GM12878 (cell line): ENCODE results near the gene CAMK4. TPM values are rescaled to one million over a fixed set of nuclear protein-coding genes. Genes with fewer than 3 reads are reported as not detected.

Experiments
- ATAC-seq: fragments of 200-7000 bp; cut with Tn5 transposase; 3 replicates; pipeline ENCODE4 v1.9.1; 2020; ENCODE audit warnings: mild to moderate bottlenecking, moderate library complexity
- BruUV-seq: library from RNA; stranded (reverse); fragments of 400-500 nt; replicated peaks from 2 replicates; lab custom pipeline; 2021; lab: Mats Ljungman, UMichigan
- CTCF ChIA-PET: fragments of 300-600 bp; sonication (Branson Sonifier 250); formaldehyde crosslinking; extraction: SDS; loops from one replicate; lab custom pipeline; 2021; ENCODE audit warnings: inconsistent platforms; lab: Yijun Ruan, JAX
- POLR2A ChIA-PET: fragments of 350-600 bp; formaldehyde crosslinking; extraction: SDS; loops from one replicate; lab custom pipeline; 2021; ENCODE audit warnings: inconsistent platforms; lab: Charles Lee
- RAD21 ChIA-PET: fragments of 300-600 bp; sonication (Branson Sonifier 250); formaldehyde crosslinking; loops from one replicate; lab custom pipeline; 2023; ENCODE audit warnings: antibody characterized with exemption; ENCODE audit not compliant: unreplicated experiment; lab: Charles Lee
- SMC1A ChIA-PET: fragments of 300-600 bp; sonication (Branson Sonifier 250); formaldehyde crosslinking; loops from one replicate; lab custom pipeline; 2023; ENCODE audit not compliant: unreplicated experiment, uncharacterized antibody; lab: Charles Lee
- DNase-seq: peaks from one replicate; pipeline ENCODE4 v3.0.0-alpha.2; 2011; ENCODE audit warnings: low read depth, low spot score
- FAIRE-seq: peaks from 3 replicates; lab custom pipeline; 2011; peaks lifted over from hg19 to GRCh38; lab: Jason Lieb, UNC
- H2AFZ ChIP-seq: 2 replicates; pipeline ENCODE4 v1.6.0; 2011; ENCODE audit warnings: low read depth, low read length, control low read depth; ENCODE audit not compliant: control insufficient read depth
- H3K27ac ChIP-seq: 2 replicates; pipeline ENCODE4 v1.5.1; 2011; ENCODE audit warnings: control low read depth; ENCODE audit not compliant: control insufficient read depth, insufficient read depth
- H3K27me3 ChIP-seq, 2 experiments: replicated peaks in 1 of 2; 2 replicates each; pipeline versions ENCODE4 v1.6.0 to v1.6.1; 2011; ENCODE audit warnings: low read length in 1 of 2; ENCODE audit not compliant: control insufficient read depth in 2 of 2, insufficient read depth in 2 of 2
- H3K36me3 ChIP-seq, 2 experiments: 2 replicates each; pipeline ENCODE4 v1.5.1; 2011; ENCODE audit warnings: low read length in 1 of 2; ENCODE audit not compliant: control insufficient read depth in 2 of 2, insufficient read depth in 2 of 2
- H3K4me1 ChIP-seq: 2 replicates; pipeline ENCODE4 v1.6.1; 2011; ENCODE audit warnings: mild to moderate bottlenecking, low read length, moderate library complexity, mixed read lengths; ENCODE audit not compliant: control insufficient read depth, insufficient read depth
- H3K4me2 ChIP-seq: 2 replicates; pipeline ENCODE4 v1.6.0; 2011; ENCODE audit warnings: control low read depth; ENCODE audit not compliant: control insufficient read depth, insufficient read depth
- H3K4me3 ChIP-seq: fragments of 200-600 bp; sonication (generic); 2 replicates; pipeline ENCODE4 v1.5.1; 2016
- H3K79me2 ChIP-seq: 2 replicates; pipeline ENCODE4 v1.6.0; 2011; ENCODE audit warnings: low read length; ENCODE audit not compliant: control insufficient read depth, insufficient read depth
- H3K9ac ChIP-seq: 2 replicates; pipeline ENCODE4 v1.8.0; 2011; ENCODE audit warnings: low read length, control low read depth, mixed read lengths; ENCODE audit not compliant: control insufficient read depth, insufficient read depth
- H3K9me3 ChIP-seq: replicated peaks from 3 replicates; pipeline ENCODE4 v1.5.1; 2011; ENCODE audit warnings: mild to moderate bottlenecking, low read length; ENCODE audit not compliant: control insufficient read depth, insufficient read depth
- H4K20me1 ChIP-seq: 2 replicates; pipeline ENCODE4 v1.6.0; 2011; ENCODE audit not compliant: control insufficient read depth, insufficient read depth
- E4F1 ChIP-seq: fragments of 450-650 bp; IDR thresholded peaks from 2 replicates; pipeline ENCODE4 v1.6.1; 2018; ENCODE audit warnings: borderline replicate concordance, mild to moderate bottlenecking; ENCODE audit not compliant: partially characterized antibody
- JUND ChIP-seq: IDR thresholded peaks from 2 replicates; pipeline ENCODE4 v1.6.1; 2012; ENCODE audit warnings: low read depth, mild to moderate bottlenecking, low read length, improper control_type of control experiment, moderate library complexity
- NFIC ChIP-seq: IDR thresholded peaks from 2 replicates; pipeline ENCODE4 v1.6.1; 2012; ENCODE audit warnings: low read depth, mild to moderate bottlenecking, inconsistent platforms, low read length, moderate library complexity
- RFX5 ChIP-seq: IDR thresholded peaks from 2 replicates; pipeline ENCODE4 v1.6.1; 2011; ENCODE audit warnings: low read depth, low read length, improper control_type of control experiment
- SP1 ChIP-seq: IDR thresholded peaks from one replicate; pipeline ENCODE4 v1.6.1; 2011; ENCODE audit warnings: low read depth, low read length
- WGBS: methylation state at CpG from one replicate; pipeline ENCODE4 v1.1.6; 2016; ENCODE audit warnings: low lambda C conversion rate; ENCODE audit not compliant: insufficient replicate concordance, insufficient coverage; ENCODE audit errors: missing lambda C conversion rate; 5-methylcytosine and 5-hydroxymethylcytosine counted together
- in situ Hi-C: fragments of 300-500 bp; cut with MboI; formaldehyde crosslinking; loops from 9 replicates; pipeline ENCODE4 v1.14.3; 2018; ENCODE audit warnings: mixed read lengths
- intact Hi-C: fragments of 100-400 bp; cut with micrococcal nuclease; formaldehyde crosslinking; loops from one replicate; pipeline ENCODE4 v1.14.2; 2022; ENCODE audit not compliant: unreplicated experiment
- polyA plus RNA-seq, 11 experiments: library from polyadenylated mRNA; depleted of rRNA in 4 of 11; unstranded in 6 of 11; stranded (reverse) in 5 of 11; fragments of >200 nt; fragmentation: Nextera tagmentation in 4 of 11; fragmentation: Illumina TruSeq in 1 of 11; extraction: Ambion mirVana in 4 of 11; extraction: Trizol in 1 of 11; gene quantifications; 1 replicate in 1 of 11; 2 replicates in 10 of 11; pipeline versions ENCODE4 v1.2.1 to v1.2.3, GENCODE V29; 2011 to 2016; ENCODE audit warnings: inconsistent platforms in 2 of 11, missing spikeins in 2 of 11, low read depth in 1 of 11
- total RNA-seq, 4 experiments: library from RNA; depleted of rRNA in 3 of 4; stranded (reverse); fragments of >200 nt in 3 of 4; fragmentation: Illumina TruSeq in 1 of 4; extraction: Trizol in 1 of 4; gene quantifications; 2 replicates each; pipeline versions ENCODE4 v1.2.1 to v1.2.3, GENCODE V29; 2013 to 2021
- TF ChIP-seq, protein P1 (sequence below): fragments of 450-650 bp; IDR thresholded peaks from 2 replicates; pipeline ENCODE4 v1.6.1; 2017; ENCODE audit warnings: mild to moderate bottlenecking, low read depth, inconsistent platforms; ENCODE audit not compliant: poor library complexity, severe bottlenecking
- TF ChIP-seq, protein P2 (sequence below): IDR thresholded peaks from 2 replicates; pipeline ENCODE4 v1.6.1; 2011; ENCODE audit warnings: low read depth, mild to moderate bottlenecking, low read length, moderate library complexity, borderline replicate concordance; ENCODE audit errors: extremely low read depth

Gene CAMK4
- total and polyA plus RNA-seq, 10 of the 15 experiments (the other 5 are each of a cell fraction or from before 2014, with no cell fraction given), result 13.3 to 51.9 (median 35.3) TPM

- TF ChIP-seq, protein P1, sequence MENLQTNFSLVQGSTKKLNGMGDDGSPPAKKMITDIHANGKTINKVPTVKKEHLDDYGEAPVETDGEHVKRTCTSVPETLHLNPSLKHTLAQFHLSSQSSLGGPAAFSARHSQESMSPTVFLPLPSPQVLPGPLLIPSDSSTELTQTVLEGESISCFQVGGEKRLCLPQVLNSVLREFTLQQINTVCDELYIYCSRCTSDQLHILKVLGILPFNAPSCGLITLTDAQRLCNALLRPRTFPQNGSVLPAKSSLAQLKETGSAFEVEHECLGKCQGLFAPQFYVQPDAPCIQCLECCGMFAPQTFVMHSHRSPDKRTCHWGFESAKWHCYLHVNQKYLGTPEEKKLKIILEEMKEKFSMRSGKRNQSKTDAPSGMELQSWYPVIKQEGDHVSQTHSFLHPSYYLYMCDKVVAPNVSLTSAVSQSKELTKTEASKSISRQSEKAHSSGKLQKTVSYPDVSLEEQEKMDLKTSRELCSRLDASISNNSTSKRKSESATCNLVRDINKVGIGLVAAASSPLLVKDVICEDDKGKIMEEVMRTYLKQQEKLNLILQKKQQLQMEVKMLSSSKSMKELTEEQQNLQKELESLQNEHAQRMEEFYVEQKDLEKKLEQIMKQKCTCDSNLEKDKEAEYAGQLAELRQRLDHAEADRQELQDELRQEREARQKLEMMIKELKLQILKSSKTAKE, result no peak
Observed at GRCh38 chr5:111425205-111425604, 201.0 kb downstream of the CAMK4 start (continued).

GRCh38 chr5:111427762-111428161, 203.6 kb downstream of the CAMK4 start:
- FAIRE-seq (no peak), DNase-seq (no peak), ATAC-seq (0 out of 3 replicates have a peak, but pooled peaks have one; percentile 35)
- Histone ChIP-seq H3K79me2 (no peaks in the 10 kb centered on the region), H2AFZ (no peak overlapping the region), H3K27ac (no peak overlapping the region), H3K9me3 (no peaks in the 10 kb centered on the region; the same call in 2 of the 3 replicates), H3K4me2 (no peak overlapping the region), H3K9ac (no peak overlapping the region), H3K4me1 (no peaks in the 10 kb centered on the region), H3K27me3 (no peaks in the 10 kb centered on the region)
- intact Hi-C loops, result no loop called here
- CTCF ChIA-PET, result no interaction called here
- WGBS, result 80% methylated on average over 5 of the region's 5 CpGs
- no TSS peak for BruUV-seq
- TF ChIP-seq E4F1 (no peak), SP1 (no peak), RFX5 (no peak), NFIC (no peak), JUND (no peak)
- TF ChIP-seq, protein P2, sequence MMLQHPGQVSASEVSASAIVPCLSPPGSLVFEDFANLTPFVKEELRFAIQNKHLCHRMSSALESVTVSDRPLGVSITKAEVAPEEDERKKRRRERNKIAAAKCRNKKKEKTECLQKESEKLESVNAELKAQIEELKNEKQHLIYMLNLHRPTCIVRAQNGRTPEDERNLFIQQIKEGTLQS, result no peak
- TF ChIP-seq, all 136 proteins: peak for 0
- POLR2A ChIA-PET, result no interaction called here
- Histone ChIP-seq H3K4me3 (no peak overlapping the region), H4K20me1 (no peaks in the 10 kb centered on the region), H3K36me3 (no peaks in the 10 kb centered on the region)
- in situ Hi-C loops, result no loop called here
- RAD21 ChIA-PET, result no interaction called here
- SMC1A ChIA-PET, result interaction anchor here (0.6 kb wide), 1 partner anchor 321 kb away, joined by 3 read pairs; no protein-coding TSS in a partner anchor
